Stimulated activated CD8-positive, alpha-beta memory T cell treated with anti-CD3 and anti-CD28 coated beads, Interleukin-12 subunit alpha, Interleukin-12 subunit beta, amount 100 ng/mL, for 4 hours (primary cell): ENCODE results near the gene SIRPB2.

ENCODE experiments used
- DNase-seq: peaks from one replicate; pipeline ENCODE4 v3.0.0-alpha.2; 2020; ENCODE audit warnings: low read depth

SIRPB2 gene

DNA sequence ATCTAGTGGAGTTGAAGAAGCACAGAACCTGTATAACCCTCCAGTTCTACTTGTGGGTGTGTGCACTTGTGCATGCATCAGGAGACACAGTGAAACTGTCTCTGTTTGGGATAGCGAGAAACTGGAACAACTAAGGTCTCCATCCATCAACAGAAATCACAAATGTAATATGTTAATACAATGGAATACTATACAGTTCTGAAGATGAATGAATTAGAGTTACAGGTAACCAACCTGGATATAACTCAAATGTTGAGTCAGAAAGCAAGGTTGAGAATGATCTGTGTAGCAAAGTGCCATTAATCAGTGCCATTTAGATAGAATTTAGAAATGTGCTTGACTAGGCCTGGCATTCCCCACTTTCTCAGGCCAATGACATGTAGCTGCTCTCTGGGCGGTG is 20.0 kb downstream of the SIRPB2 start:
- DNase-seq: no peak

DNA sequence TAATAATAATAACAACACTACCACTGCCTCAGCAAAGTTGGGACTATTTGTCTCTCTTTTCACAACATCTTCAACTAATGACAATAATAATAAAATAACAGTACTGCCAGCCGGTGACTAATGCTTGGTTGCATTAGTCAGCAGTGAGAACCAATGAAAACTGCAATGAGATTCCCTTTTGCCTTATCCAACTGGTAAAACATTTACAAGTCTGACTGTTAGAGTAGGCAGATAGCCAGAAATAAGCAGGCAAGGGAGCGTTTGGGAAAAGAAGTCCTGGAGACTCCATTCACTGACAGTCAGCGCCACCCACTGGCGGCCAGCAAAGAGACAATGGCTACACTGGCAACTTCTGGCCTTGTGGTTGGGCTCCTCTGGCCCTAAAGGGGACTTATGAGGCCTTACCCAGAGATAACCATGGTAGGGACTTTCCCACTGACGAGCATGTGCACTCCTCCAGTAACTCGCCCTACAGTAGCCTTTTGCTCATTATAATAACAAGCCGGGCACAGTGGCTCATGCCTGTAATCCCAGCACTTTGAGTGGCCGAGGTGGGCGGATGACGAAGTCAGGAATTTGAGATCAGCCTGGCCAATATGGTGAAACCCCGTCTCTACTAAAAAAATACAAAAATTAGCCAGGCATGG is 21.2 kb downstream of the SIRPB2 start:
- no peak for DNase-seq

DNA sequence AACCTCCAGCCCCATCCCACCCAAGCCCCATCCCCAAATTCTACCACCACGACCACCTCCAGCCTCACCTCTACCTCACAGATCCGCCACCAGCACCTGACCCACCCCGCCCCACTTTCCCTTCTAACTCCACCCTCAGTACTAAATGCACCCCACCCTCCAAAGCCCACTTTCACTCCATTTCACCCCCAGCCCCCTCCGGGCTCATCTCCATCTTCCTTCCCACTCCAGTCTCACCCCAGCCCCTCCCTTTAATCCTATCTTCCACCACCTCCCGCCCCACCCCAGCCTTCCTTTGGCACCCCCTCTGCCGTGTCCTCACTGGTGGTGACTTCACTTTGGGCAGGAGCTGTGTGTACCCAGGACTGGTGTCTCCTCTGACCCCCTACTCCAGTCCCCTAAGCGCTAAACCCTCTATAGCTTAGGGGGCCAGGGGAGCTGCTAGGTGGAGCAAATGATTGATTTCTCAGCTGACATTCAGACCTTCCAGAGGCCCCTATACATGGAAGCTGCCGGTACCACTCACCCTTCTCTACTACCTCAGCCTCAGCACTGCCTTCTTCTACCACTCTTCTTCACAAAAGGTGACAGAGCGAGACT is 21.8 kb downstream of the SIRPB2 start:
- no peak for DNase-seq

DNA sequence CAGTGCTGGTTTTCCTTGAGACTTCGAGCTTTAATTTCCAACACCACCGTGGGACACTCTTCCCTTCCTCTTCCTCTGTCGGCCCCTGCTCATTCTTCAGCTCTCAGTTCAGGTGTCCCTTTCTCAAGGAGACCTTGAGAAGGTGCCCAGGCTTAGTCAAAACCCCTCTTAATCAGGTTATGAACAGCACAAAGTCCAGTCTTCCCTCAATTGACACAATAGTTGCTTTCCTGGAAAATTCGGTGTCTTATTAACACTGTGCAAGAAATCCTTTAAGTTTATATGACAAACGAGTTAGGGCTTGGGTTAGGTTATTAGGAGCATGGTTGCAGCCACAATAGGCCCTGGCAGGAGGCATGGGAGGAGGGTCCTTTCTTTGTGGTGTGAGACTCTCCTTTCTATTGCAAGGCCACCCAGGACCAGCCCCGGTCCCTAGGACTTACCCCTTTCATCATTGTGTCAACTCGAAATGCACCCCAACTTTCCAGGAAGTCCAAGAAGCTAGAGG is 23.0 kb downstream of the SIRPB2 start:
- DNase-seq: no peak

DNA sequence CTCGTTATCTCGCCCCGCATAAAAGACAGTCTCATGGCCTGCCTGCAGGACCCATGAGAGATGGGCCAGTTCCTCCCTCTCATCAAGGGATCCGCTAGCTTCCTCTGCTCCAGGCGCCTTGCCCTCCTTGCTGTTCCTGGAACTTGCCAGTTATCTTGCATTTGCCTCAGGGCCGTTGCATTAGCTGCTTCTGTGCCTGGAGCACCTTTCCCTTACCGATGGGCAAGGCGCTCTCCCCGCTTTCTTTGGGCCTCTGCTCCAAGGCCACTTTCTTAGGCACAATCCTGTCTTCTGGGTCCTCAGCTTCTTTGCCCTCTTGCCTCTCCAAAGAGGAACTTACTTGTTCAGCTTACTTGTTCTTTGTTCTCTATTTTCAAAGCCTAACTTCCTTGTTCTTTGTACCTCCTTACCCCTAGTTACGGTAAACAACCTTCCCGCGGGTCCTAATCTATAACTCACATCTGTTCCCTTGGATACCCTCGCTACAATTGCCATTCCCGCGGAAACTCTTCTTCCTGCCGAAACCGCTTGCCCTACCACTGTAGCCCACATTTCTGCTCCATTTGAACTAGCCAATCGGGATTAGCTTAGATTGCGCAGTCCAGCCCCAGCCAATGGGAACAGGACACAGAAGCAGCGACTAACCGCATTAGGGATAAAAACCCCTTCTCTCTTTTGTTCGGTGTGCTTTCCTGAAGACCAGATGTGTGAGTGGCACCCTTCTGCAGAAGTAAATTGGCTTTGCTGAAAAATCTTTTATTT is 23.7 kb downstream of the SIRPB2 start:
- no peak for DNase-seq

DNA sequence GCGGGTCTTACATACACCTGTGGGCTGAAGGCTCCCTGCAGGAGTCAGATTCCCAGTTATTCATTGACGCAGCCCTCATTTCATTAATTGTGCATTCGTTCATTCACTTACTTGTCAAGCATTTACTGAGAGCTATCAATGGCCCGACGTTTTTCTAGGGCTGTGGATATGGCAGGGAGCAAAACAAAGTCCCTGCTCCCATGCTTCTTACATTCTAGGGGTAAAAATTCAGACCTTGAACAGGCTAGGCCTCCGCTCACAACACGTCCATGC is 24.2 kb downstream of the SIRPB2 start:
- no peak for DNase-seq

DNA sequence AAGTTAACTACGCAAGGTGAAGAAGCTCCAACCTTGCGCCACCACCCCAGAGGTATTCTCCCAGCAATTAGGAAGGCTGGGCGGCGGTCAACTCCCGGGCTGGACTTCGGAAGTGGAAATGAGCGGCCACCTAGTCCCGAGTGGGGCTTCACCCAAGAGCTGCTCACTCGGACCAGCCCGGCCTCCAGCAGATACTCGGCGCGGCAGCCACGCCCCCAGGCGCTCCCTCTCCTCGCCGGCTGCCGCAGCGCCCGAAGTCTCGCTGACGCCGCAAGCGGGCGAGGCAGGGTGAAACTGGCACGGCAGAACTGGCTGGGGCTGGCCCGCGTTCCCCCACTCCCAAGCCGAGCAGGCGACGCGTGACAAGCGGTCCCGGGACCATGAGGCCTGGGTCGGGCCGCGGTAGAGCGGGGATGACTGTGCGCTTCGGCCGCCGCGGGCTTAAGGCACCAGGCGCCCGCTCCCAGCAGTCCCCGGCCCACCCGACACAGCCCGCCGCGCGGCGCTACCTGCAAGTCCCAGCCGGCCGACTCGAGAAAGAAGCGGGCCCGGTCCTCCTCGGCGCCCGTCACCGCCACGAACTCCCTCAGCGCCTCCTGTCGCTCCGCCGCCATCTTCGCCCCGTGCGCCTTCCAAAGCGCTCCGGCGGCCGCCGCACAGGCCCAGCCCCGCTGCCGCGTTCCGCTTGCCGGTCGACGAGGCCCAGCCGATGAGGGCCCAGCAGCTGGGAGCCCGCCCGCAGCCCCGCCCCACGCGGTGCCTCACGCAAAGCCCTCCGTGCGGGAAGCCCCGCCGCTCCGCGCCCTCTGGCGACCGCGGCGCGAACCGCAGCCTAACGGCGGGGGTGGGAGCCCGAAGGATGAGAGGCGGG is 24.8 kb downstream of the SIRPB2 start, which contains the start of gene NSFL1C:
Gene NSFL1C (minus strand): TSS at position 639 of the 871 bp plus-strand sequence. CDS start 25 bp downstream, at position 614.
- peak; percentile 97 for DNase-seq

DNA sequence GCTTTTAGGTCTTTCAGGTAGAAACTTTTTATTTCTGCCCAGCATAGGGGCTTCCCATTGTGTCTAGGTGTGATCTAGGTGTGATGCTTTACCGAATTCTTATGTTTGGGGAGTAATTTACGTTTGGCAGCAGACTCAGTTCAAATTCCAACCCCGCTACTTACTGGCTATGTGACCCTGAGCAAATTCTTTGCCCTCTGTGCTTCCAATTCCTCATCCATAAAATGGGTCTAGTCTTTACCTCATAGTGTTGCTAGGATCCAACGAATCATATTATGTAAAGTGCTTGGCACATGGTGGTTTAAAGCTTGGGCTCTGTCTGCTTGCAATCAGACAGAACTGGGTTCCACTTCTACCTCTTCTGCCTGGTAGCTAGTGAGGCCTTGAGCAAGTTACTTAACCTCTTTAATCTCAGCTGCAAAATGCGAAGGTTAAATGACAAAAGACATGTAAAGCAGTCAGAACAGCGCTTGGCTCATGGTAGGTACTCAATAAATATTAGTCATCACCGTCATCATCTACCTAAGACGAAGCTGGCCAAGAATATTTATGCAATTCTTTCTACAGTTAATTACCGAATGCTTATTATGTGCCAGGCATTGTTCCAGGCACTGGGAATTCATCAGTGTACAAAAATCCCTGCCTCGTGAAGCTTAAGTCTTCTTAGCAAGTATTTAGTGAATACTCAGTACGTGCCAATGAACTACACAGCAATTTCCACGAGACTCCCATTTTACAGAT is 25.6 kb downstream of the SIRPB2 start:
- DNase-seq: no peak

DNA sequence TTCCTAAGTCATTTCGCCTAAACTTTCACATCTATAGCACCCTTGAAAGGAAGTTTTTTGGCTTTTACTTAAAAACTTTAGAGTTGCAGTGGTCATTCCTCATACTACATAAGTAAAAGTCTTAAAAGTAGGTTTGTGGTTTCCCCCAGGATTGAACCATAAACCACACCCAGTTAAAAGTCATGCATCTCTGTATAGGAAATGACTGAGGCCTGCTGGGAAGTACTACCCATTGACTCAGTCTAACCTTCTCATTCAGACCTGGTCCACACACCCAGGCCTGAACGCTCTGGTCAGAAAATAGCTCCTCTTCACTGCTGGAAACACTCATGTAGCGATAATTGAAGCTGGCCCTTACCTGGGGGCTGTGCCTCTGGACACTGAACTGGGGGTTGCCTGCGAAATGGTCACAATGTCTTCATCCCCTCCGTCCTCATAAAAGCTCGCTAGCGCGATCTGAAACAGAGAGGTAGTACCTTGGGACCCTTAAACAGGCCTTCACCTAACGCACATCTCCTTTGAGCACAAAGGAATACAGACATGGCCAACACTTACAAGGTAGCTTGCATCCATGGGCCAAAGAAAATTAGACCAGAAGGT is 27.1 kb downstream of the SIRPB2 start:
- DNase-seq: no peak

DNA sequence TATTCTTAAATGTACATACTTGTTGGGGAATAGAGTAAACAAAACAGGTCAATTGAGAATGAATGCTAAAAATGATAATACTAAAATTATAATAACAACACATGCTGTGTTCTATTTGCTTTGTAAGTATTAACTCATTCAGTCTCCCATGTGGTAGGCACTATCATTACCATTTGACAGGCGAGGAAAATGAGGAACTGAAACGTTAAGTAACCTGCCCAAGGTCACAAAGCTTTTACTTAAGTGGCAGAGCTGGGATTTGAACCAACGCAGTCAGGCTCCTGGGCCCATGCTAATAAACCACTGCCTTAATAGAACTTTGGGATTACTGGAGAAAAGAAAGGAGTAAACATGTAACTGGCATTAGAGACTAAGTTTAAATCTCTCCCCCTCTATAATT is 28.4 kb downstream of the SIRPB2 start:
- no peak for DNase-seq

DNA sequence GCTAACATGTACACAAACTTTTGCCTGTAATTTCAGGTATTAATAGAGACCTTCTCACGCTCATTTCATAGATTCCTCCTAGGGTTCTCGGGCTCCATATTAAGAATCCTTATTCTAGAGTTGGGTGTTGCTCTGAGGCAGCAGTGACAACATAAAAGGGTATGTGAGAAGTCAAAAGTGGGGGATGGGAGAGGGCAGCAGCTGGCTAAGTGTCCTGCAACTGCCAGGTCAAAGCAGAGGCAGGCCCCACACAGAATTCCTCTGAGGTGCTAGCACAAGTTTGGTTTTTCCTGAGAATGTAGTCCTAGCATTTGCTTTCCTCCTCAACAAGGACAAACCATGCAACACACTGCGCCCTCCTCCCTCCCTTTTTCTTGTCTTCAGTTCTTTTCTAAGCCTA is 29.2 kb downstream of the SIRPB2 start:
- DNase-seq: no peak

DNA sequence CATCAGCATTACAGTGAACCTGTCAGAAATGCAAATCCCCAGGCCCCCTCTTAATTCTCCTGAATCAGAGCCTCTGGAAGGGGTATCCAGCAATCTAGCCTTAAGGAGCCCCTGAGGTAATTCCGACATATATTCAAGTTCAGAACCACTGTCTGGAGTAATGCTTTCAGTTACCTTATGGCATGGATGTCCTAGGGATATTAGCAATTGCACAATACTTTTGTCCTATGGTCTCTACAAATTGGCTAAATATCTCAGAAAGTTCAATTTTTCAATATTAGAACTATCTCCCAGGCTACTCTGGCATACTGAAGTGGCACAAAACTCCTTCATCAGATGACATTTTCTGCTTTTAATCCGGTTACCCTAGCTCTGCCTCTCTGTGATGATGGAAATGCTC is 30.9 kb downstream of the SIRPB2 start:
- DNase-seq: no peak

DNA sequence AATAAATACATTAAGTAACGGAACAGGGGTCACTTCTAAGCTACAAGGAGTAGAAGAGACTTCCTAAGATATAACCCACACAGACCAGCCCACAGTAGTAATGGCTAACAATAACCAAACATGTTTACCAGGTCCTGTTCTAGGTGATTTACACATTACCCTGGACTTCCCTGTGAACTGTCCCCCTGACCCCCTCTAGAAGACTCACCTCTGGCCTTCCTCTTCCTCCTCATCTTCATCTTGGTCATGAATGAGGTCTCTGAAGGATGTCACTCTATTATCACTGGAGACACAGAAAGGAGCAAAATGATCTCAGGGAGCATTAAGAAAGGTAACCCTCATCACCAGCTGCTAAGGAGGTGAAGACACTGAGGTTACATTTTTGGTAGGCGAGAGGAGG is 33.2 kb downstream of the SIRPB2 start:
- no peak for DNase-seq

DNA sequence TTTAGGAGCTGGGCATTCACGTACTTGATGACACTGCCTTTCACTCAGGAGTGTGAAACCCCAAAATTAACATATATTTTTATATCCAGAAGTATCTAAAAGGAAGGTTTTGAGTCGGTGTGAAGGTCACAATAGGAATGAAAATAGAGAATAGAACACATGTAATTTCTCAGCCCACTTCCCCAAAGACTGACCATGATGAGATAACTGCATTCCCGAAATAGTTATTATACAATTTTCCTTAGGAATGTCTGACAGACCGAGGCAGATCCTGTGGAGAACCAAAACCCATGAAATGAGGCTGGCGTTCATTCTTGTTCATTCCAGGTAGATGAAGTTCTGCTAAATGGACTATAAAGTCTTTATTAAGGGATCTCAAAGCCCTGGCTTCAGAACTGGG is 34.9 kb downstream of the SIRPB2 start:
- DNase-seq: no peak

DNA sequence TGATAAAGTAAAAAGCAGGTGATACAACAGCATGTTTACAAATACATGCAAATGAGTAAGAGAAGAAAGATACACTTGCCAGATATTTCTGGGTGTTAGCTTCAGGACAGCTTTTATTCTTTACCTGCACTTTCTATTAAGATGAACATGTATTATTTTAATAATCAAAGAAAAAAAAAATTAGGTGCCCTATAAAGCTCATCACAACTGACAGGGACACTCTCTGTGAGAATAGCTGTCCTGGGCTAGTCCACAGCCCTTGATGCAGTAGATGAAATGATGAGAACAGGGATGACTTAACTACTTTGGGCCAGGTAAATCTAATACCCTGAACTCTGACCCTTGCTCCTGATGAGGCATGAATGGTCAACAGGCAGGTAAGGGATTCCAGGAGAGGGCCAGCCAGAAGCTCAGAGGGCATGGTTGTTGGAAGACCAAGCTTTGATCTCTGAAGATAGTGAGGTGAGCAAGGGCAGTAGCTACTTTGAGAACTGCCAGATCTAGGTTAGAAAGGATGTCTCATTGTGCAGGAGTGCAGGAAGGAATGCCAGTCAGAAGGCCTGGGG is 40.2 kb downstream of the SIRPB2 start:
- DNase-seq: no peak

DNA sequence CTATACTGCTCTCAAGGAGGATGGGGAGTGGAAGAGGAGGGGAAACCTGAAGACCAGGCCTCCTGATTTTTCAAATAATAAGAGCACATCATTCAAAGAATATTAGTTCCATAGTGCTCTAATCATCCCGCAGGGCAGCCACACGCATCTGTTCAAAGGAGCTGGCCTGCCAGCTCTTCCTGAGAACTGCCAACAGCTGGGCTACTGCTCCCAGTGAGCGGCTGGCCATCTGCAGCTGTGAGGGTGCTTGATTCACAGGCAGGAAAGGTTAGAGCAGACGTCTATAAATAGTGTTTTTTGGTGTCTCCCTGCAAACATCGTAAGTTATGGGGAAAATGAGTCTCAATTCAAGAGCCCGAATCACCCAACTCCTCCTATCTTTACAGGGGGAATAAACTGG is 41.9 kb downstream of the SIRPB2 start:
- DNase-seq: no peak

DNA sequence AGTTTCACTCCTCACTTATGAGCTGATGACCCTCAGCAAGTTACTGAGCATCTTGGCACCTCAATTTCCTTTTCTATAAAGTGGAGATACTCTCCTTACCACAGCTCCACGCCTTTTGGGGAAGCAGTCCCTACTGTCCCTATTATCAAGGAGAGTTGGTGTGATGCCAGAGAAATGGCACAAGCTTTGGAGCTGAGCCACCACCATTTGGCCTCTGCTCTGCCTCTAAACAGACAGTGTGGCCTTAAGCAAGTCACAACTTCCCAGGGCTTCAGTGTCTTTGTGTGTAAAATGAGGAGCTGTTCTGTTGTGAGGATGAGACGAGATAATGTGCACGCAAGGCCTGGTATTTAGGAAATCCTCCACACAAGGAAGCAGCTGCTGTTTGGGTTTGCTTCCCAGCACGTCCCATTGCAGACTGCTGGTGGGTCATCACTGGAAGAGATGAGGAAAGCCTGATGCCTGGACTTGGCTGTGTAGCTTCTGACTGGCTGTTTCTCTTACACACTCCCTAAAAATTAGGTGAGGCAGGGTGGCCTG is 43.1 kb downstream of the SIRPB2 start:
- DNase-seq: no peak

DNA sequence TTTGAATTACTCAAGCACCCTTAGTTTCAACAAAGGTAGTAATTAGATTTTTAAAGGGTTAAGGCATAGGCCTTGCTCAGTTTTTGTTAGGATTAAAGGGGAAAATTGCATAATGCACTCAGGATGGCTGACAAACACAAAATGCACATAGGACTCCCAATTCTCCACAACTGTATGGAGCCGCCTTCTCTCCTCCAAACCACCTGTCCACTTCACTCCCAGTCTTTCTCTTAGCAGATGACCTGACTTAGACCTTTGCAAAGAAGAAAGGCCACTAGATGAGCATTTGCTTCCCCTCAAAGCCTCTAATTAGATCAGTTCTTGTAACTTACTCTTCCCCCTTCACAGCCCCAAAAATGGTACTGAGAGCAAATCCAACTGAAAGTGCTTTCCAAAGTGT is 44.7 kb downstream of the SIRPB2 start:
- no peak for DNase-seq

DNA sequence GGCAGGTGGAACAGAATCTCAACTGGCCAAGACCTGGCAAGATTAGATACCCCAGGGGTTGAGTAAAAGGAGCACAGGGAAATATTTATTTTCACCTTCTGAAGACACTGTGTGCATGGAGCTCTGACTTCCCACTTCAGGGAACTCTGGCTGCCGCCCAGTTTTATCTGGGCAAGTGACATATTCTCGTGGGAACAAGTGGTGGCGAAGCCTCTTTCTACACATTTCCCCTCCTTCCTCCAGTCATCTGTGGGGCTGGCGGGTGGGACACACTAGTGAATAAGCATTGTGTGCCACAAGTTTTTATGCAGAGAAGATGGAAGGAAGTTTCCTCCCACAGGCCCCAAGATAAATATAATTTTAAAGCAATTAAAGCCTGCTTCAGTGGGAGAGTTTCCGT is 48.1 kb downstream of the SIRPB2 start:
- DNase-seq: no peak

DNA sequence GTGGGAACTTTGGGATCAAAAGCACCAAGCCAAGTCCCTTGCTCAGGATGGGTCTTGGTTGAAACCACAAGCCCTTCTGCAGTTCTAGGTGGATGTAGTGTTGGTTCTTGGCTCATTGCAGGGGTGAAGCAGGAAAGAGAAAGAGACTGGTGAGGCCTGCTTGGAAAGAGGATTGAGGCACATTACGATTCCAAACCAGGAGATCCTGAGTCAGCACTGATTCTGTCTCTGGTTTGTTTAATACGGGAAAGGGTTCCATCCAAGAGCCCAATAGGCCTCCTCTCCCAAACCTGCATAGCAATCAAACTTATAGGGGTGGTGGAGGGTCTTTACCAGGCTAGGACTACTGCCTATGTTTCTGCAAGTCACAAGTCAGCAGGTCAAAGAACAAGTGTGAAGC is 48.9 kb downstream of the SIRPB2 start:
- DNase-seq: no peak

DNA sequence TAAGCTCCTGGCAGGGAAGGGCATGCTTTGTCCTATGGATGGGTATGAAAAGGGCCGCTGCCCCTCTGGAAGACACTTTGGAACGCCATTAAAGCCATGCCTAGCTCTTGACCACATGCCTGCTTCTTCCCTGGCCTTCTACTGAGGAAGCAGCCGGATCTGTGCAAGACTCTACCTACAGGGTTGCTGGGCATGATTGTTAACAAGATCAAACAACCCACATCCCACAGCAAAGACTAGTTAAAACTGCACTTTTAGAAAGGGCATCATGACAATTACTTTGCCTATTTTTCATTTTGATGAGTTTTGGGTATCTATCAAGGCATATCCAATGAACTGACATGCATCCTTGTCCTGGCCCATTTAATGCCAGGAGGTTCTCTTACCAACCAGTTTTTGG is 50.1 kb downstream of the SIRPB2 start:
- DNase-seq: no peak
